HG02885 (cell line): ENCODE results near the gene ZNF169.
"Not testable (repeated sequence)": the region's sequence is repeated elsewhere in the genome, so short reads cannot be mapped to it uniquely, and the experiment has no call there.

Experiments used
- ATAC-seq: cut with Tn5 transposase; IDR thresholded peaks from one replicate; pipeline ENCODE4 v1.9.1; 2021; ENCODE audit warnings: mild to moderate bottlenecking; ENCODE audit not compliant: unreplicated experiment, poor library complexity

Gene ZNF169

GRCh38 chr9:94259077-94259862 is at the start of gene ZNF169:
Gene ZNF169 (plus strand): TSS chr9:94259298. CDS start chr9:94278813, 19,515 bp downstream.
- peak; percentile 100 for ATAC-seq

- ATAC-seq, result no peak
Measured at GRCh38 chr9:94210616-94211603, 48.2 kb upstream of the ZNF169 start.

GRCh38 chr9:94212091-94212490 is 47.0 kb upstream of the ZNF169 start:
- no peak for ATAC-seq

- no peak for ATAC-seq
Measured at GRCh38 chr9:94212531-94212930, 46.6 kb upstream of the ZNF169 start.

- ATAC-seq, result peak; percentile 89
Measured at GRCh38 chr9:94213511-94214124, 45.5 kb upstream of the ZNF169 start.

GRCh38 chr9:94222870-94223269 is 36.2 kb upstream of the ZNF169 start:
- ATAC-seq, result no peak

GRCh38 chr9:94225413-94225812 is 33.7 kb upstream of the ZNF169 start:
- ATAC-seq, result not testable (repeated sequence)

- ATAC-seq, result no peak
Measured at GRCh38 chr9:94228616-94229015, 30.5 kb upstream of the ZNF169 start.

- no peak for ATAC-seq
Measured at GRCh38 chr9:94232428-94232827, 26.7 kb upstream of the ZNF169 start.

- ATAC-seq, result not testable (repeated sequence)
Measured at GRCh38 chr9:94241098-94241497, 18.0 kb upstream of the ZNF169 start.

GRCh38 chr9:94245651-94246050 is 13.4 kb upstream of the ZNF169 start:
- no peak for ATAC-seq

- ATAC-seq, result no peak
Measured at GRCh38 chr9:94250456-94250855, 8.6 kb upstream of the ZNF169 start.

GRCh38 chr9:94256007-94256406 is 3.1 kb upstream of the ZNF169 start:
- ATAC-seq, result no peak

- not testable (repeated sequence) for ATAC-seq
Measured at GRCh38 chr9:94265626-94266402, 6.7 kb downstream of the ZNF169 start.

GRCh38 chr9:94269264-94269663 is 10.2 kb downstream of the ZNF169 start:
- no peak for ATAC-seq

GRCh38 chr9:94270009-94270408 is 10.9 kb downstream of the ZNF169 start:
- ATAC-seq, result no peak

GRCh38 chr9:94277029-94277428 is 17.9 kb downstream of the ZNF169 start:
- not testable (repeated sequence) for ATAC-seq

GRCh38 chr9:94277885-94278536 is 18.9 kb downstream of the ZNF169 start:
- no peak for ATAC-seq

- no peak for ATAC-seq
Measured at GRCh38 chr9:94280409-94280989, 21.4 kb downstream of the ZNF169 start.
